Dedifferentiated amniotic fluid mesenchymal stem cell (primary cell): Measurements from ENCODE around the gene RASSF5.

Experiments used
- DNase-seq: peaks from one replicate; pipeline ENCODE4 v3.0.0-alpha.2; 2016; ENCODE audit errors: extremely low spot score

RASSF5 gene

GRCh38 chr1:206497363-206497762 is 10.0 kb upstream of the RASSF5 start:
- DNase-seq: no peak

GRCh38 chr1:206497774-206498173 is 9.6 kb upstream of the RASSF5 start:
- no peak for DNase-seq

- no peak for DNase-seq
Measured at GRCh38 chr1:206498685-206499084, 8.6 kb upstream of the RASSF5 start.

GRCh38 chr1:206500046-206500445 is 7.3 kb upstream of the RASSF5 start:
- no peak for DNase-seq

- no peak for DNase-seq
Measured at GRCh38 chr1:206501881-206502280, 5.5 kb upstream of the RASSF5 start.

- no peak for DNase-seq
Measured at GRCh38 chr1:206502403-206502802, 4.9 kb upstream of the RASSF5 start.

GRCh38 chr1:206502812-206503211 is 4.5 kb upstream of the RASSF5 start:
- DNase-seq: no peak

- DNase-seq: peak; percentile 81
Measured at GRCh38 chr1:206503591-206504362, 3.6 kb upstream of the RASSF5 start.

GRCh38 chr1:206504363-206504713 is 3.0 kb upstream of the RASSF5 start:
- DNase-seq: no peak

- DNase-seq: peak; percentile 26
Measured at GRCh38 chr1:206505702-206506355, 1.5 kb upstream of the RASSF5 start.

GRCh38 chr1:206506405-206507283 is 687 bp upstream of the RASSF5 start:
- no peak for DNase-seq

GRCh38 chr1:206508130-206508889 is 979 bp downstream of the RASSF5 start:
- DNase-seq: no peak

- DNase-seq: peak; percentile 61
Measured at GRCh38 chr1:206508956-206509355, 1.6 kb downstream of the RASSF5 start.

- DNase-seq: no peak
Measured at GRCh38 chr1:206509612-206510257, 2.4 kb downstream of the RASSF5 start.

- no peak for DNase-seq
Measured at GRCh38 chr1:206510371-206510770, 3.0 kb downstream of the RASSF5 start.

GRCh38 chr1:206511362-206512057 is 4.2 kb downstream of the RASSF5 start:
- no peak for DNase-seq

- DNase-seq: no peak
Measured at GRCh38 chr1:206512058-206512850, 4.9 kb downstream of the RASSF5 start.

GRCh38 chr1:206512851-206513180 is 5.5 kb downstream of the RASSF5 start:
- no peak for DNase-seq

- peak; percentile 88 for DNase-seq
Measured at GRCh38 chr1:206513312-206514111, 6.2 kb downstream of the RASSF5 start.
